ENCODE data around the gene DPP7. TPM values are rescaled to one million over a fixed set of nuclear protein-coding genes. Genes with fewer than 3 reads are reported as not detected.

DPP7 gene
- total RNA-seq, 1 experiment from 2014 or later, result 51.6 TPM

- no peak overlapping the region for H3K27ac Mint-ChIP-seq (ENCODE audit: unreplicated experiment)
- H3K4me3 Mint-ChIP-seq (ENCODE audit: low read depth, unreplicated experiment), result no peak overlapping the region
- TF ChIP-seq, protein P1, sequence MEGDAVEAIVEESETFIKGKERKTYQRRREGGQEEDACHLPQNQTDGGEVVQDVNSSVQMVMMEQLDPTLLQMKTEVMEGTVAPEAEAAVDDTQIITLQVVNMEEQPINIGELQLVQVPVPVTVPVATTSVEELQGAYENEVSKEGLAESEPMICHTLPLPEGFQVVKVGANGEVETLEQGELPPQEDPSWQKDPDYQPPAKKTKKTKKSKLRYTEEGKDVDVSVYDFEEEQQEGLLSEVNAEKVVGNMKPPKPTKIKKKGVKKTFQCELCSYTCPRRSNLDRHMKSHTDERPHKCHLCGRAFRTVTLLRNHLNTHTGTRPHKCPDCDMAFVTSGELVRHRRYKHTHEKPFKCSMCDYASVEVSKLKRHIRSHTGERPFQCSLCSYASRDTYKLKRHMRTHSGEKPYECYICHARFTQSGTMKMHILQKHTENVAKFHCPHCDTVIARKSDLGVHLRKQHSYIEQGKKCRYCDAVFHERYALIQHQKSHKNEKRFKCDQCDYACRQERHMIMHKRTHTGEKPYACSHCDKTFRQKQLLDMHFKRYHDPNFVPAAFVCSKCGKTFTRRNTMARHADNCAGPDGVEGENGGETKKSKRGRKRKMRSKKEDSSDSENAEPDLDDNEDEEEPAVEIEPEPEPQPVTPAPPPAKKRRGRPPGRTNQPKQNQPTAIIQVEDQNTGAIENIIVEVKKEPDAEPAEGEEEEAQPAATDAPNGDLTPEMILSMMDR (IDR thresholded peaks at IDR 0.05; ENCODE audit: unreplicated experiment), result no peak
- peaks cover 10% of the 10 kb centered on the region for H3K36me3 Mint-ChIP-seq (ENCODE audit: insufficient read depth, unreplicated experiment)
- intact Hi-C loops (cut with micrococcal nuclease; ENCODE audit: unreplicated experiment), result loop anchor here (2.0 kb wide), 1 partner anchor 111 kb away; the partner anchor contains the start of gene RNF224
- H3K4me1 Mint-ChIP-seq (ENCODE audit: low read depth, unreplicated experiment), result no peaks in the 10 kb centered on the region
- H3K27me3 Mint-ChIP-seq (ENCODE audit: unreplicated experiment), result peaks cover 14% of the 10 kb centered on the region
- CTCF ChIA-PET, result interaction anchor here (0.5 kb wide), 1 partner anchor 108 kb away, joined by 5 read pairs; no protein-coding TSS in a partner anchor
- H3K9me3 Mint-ChIP-seq (ENCODE audit: low read depth, unreplicated experiment), result no peaks in the 10 kb centered on the region
- no peak for DNase-seq
- BruUV-seq (replicated peaks), result no TSS peak
These were observed 977 bp upstream of the DPP7 start for GRCh38 chr9:137115394-137116026.

- no peak for DNase-seq
- Mint-ChIP-seq H3K4me3 (ENCODE audit: low read depth, unreplicated experiment) (peak overlapping the region; percentile 40), H3K27ac (ENCODE audit: unreplicated experiment) (no peak overlapping the region), H3K36me3 (ENCODE audit: insufficient read depth, unreplicated experiment) (peaks cover 11% of the 10 kb centered on the region), H3K9me3 (ENCODE audit: low read depth, unreplicated experiment) (no peaks in the 10 kb centered on the region), H3K4me1 (ENCODE audit: low read depth, unreplicated experiment) (no peaks in the 10 kb centered on the region), H3K27me3 (ENCODE audit: unreplicated experiment) (peaks cover 14% of the 10 kb centered on the region)
- intact Hi-C loops (cut with micrococcal nuclease; ENCODE audit: unreplicated experiment), result no loop called here
- TF ChIP-seq, protein P1 (IDR thresholded peaks at IDR 0.05; ENCODE audit: unreplicated experiment), result no peak
- no TSS peak for BruUV-seq (replicated peaks)
- CTCF ChIA-PET, result no interaction called here
These were observed 317 bp downstream of the DPP7 start for GRCh38 chr9:137114220-137114612.

DNA sequence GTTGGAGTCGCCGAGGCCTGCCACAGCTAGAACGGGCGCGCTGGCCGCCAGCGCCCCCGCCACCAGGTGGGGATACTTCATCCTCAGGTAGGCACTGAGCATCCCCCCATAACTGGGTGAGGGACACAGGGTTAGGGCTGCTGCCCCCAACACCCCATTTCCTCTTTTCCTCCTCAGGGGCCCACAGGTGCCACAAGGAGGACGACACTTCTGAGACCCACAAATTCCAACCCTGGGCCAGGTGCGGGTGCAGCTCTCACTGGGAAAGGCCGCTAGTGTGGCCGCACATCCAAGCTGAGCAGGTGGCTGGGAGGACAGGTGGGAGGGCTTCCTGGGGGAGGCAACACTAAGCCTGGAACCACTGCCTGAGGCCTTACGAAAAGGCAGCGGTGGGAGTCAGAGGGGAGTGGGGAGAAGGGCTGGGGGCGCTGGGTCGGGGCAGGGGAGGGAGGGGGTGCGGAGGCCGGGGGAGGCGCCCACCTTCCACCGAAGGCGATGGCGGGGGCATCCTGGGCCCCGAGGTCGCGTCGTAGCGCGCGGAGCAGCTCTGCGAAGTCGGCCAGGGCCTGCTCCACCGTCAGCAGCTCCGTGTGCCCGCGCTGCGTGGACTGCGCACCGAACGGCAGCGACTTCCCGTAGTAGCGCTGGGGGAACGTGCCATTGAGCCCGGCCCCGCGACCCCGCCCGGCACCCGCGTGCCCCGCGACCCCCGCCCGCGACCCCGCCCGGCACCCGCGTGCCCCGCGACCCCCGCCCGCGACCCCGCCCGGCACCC, 961 bp downstream of the DPP7 start:
- peaks cover 14% of the 10 kb centered on the region for H3K27me3 Mint-ChIP-seq (ENCODE audit: unreplicated experiment)
- H3K36me3 Mint-ChIP-seq (ENCODE audit: insufficient read depth, unreplicated experiment), result peaks cover 17% of the 10 kb centered on the region
- TF ChIP-seq, protein P1 (IDR thresholded peaks at IDR 0.05; ENCODE audit: unreplicated experiment), result no peak
- DNase-seq, result no peak
- H3K4me1 Mint-ChIP-seq (ENCODE audit: low read depth, unreplicated experiment), result no peaks in the 10 kb centered on the region
- peak overlapping the region; percentile 39 for H3K27ac Mint-ChIP-seq (ENCODE audit: unreplicated experiment)
- peak overlapping the region; percentile 40 for H3K4me3 Mint-ChIP-seq (ENCODE audit: low read depth, unreplicated experiment)
- CTCF ChIA-PET, result no interaction called here
- intact Hi-C loops (cut with micrococcal nuclease; ENCODE audit: unreplicated experiment), result no loop called here
- H3K9me3 Mint-ChIP-seq (ENCODE audit: low read depth, unreplicated experiment), result no peaks in the 10 kb centered on the region
- no TSS peak for BruUV-seq (replicated peaks)

- Mint-ChIP-seq H3K27ac (ENCODE audit: unreplicated experiment) (no peak overlapping the region), H3K36me3 (ENCODE audit: insufficient read depth, unreplicated experiment) (peaks cover 17% of the 10 kb centered on the region), H3K9me3 (ENCODE audit: low read depth, unreplicated experiment) (no peaks in the 10 kb centered on the region), H3K4me1 (ENCODE audit: low read depth, unreplicated experiment) (no peaks in the 10 kb centered on the region), H3K4me3 (ENCODE audit: low read depth, unreplicated experiment) (no peak overlapping the region), H3K27me3 (ENCODE audit: unreplicated experiment) (peaks cover 14% of the 10 kb centered on the region)
- intact Hi-C loops (cut with micrococcal nuclease; ENCODE audit: unreplicated experiment), result no loop called here
- TF ChIP-seq, protein P1 (IDR thresholded peaks at IDR 0.05; ENCODE audit: unreplicated experiment), result no peak
- BruUV-seq (replicated peaks), result no TSS peak
- no peak for DNase-seq
- CTCF ChIA-PET, result no interaction called here
These were observed 1.8 kb downstream of the DPP7 start for GRCh38 chr9:137112564-137113384.

Measured in Calu3 (cell line).